HEK293T (cell line): ENCODE data around the gene C1orf94.

Source experiments
- BHLHE40 ChIP-seq: fragments of 450-650 bp; IDR thresholded peaks from 2 replicates; pipeline ENCODE4 v1.6.1; 2016; ENCODE audit warnings: mild to moderate bottlenecking, moderate library complexity, borderline replicate concordance
- CTBP1 ChIP-seq: fragments of 450-650 bp; IDR thresholded peaks from 2 replicates; pipeline ENCODE4 v1.6.1; 2016; ENCODE audit warnings: borderline replicate concordance
- ELF4 ChIP-seq: fragments of 450-650 bp; IDR thresholded peaks from 2 replicates; pipeline ENCODE4 v1.6.1; 2017; ENCODE audit warnings: antibody characterized with exemption
- FOXM1 ChIP-seq: fragments of 450-650 bp; IDR thresholded peaks from 2 replicates; pipeline ENCODE4 v1.6.1; 2017; ENCODE audit warnings: mild to moderate bottlenecking, borderline replicate concordance
- HDGF ChIP-seq: fragments of 450-650 bp; IDR thresholded peaks from 2 replicates; pipeline ENCODE4 v1.6.1; 2017; ENCODE audit warnings: antibody characterized with exemption, borderline replicate concordance
- L3MBTL2 ChIP-seq: fragments of 450-650 bp; conservative IDR thresholded peaks from 2 replicates; pipeline ENCODE4 v1.6.1; 2016; ENCODE audit warnings: mild to moderate bottlenecking
- SP1 ChIP-seq: fragments of 450-650 bp; IDR thresholded peaks from 2 replicates; pipeline ENCODE4 v1.6.1; 2017
- SUZ12 ChIP-seq: fragments of 450-650 bp; IDR thresholded peaks from 2 replicates; pipeline ENCODE4 v1.6.1; 2016; ENCODE audit warnings: mild to moderate bottlenecking
- TARDBP ChIP-seq: fragments of 450-650 bp; IDR thresholded peaks from 2 replicates; pipeline ENCODE4 v1.6.1; 2016

GRCh38 chr1:34147301-34147700, 29.4 kb upstream of the C1orf94 start:
- TF ChIP-seq HDGF (no peak), TARDBP (no peak), FOXM1 (no peak), BHLHE40 (no peak), ELF4 (no peak), L3MBTL2 (no peak), SUZ12 (no peak), CTBP1 (no peak), SP1 (no peak)
